Ascending aorta (tissue), 2 donors: ENCODE results near the gene OR11A1. TPM values are rescaled to one million over a fixed set of nuclear protein-coding genes. Genes with fewer than 3 reads are reported as not detected.

Experiments
- DNase-seq, 2 donors: peaks; one replicate each; pipeline ENCODE4 v3.0.0-alpha.2; 2019; ENCODE audit warnings: low spot score in 2 of 2
- H3K27ac ChIP-seq, 2 donors: fragments of 200-600 bp; sonication (generic); one replicate each; pipeline ENCODE4 v1.5.1; 2016 to 2017; ENCODE audit warnings: mild to moderate bottlenecking in 1 of 2
- H3K27me3 ChIP-seq: fragments of 200-600 bp; sonication (generic); one replicate; pipeline ENCODE4 v1.5.1; 2017
- H3K36me3 ChIP-seq, 2 donors: fragments of 200-600 bp; sonication (generic); one replicate each; pipeline ENCODE4 v1.5.1; 2016
- H3K4me1 ChIP-seq, 2 donors: fragments of 200-600 bp; sonication (generic); one replicate each; pipeline ENCODE4 v1.5.1; 2016 to 2017; ENCODE audit warnings: mild to moderate bottlenecking in 1 of 2
- H3K4me3 ChIP-seq, 2 donors: fragments of 200-600 bp; sonication (generic); one replicate each; pipeline ENCODE4 v1.5.1; 2016 to 2017; ENCODE audit warnings: mild to moderate bottlenecking in 1 of 2
- H3K9me3 ChIP-seq, 2 donors: fragments of 200-600 bp; sonication (generic); one replicate each; pipeline ENCODE4 v1.5.1; 2016
- CTCF ChIP-seq, 3 experiments: fragments of 200-600 bp in 2 of 3; fragments of 450-650 bp in 1 of 3; sonication (generic) in 2 of 3; IDR thresholded peaks; one replicate each; pipeline ENCODE4 v1.5.1; 2016 to 2019; ENCODE audit warnings: antibody characterized with exemption in 3 of 3, mild to moderate bottlenecking in 1 of 3, moderate library complexity in 1 of 3
- intact Hi-C: fragments of 100-400 bp; cut with DNase I; formaldehyde crosslinking; loops from one replicate; pipeline ENCODE4 v1.15.1; 2023
- total RNA-seq: library from RNA; depleted of rRNA; stranded (reverse); fragments of >200 nt; gene quantifications from one replicate; pipeline ENCODE4 v1.1.0, GENCODE V29; 2016

OR11A1 gene
- not detected for total RNA-seq

- intact Hi-C loops, result no loop called here
- no peak within 1 kb of the TSS for H3K4me3 ChIP-seq
- H3K9me3 ChIP-seq, result no peaks in the 10 kb centered on the region
- H3K4me1 ChIP-seq, result no peaks in the 10 kb centered on the region
- H3K27me3 ChIP-seq, result no peaks in the 10 kb centered on the region
- no peak for DNase-seq
- no peak for TF ChIP-seq CTCF (IDR thresholded peaks at IDR 0.05)
- H3K27ac ChIP-seq, result no peak within 1 kb of the TSS
- H3K36me3 ChIP-seq, result no peaks in the 10 kb centered on the region
These were observed at the start of gene OR11A1, which contains the start of gene OR2H1 for GRCh38 chr6:29456971-29457370. Gene OR11A1 (minus strand): TSS chr6:29457071. CDS start chr6:29427641, 29,430 bp downstream. Gene OR2H1 (plus strand): TSS chr6:29457155. CDS start chr6:29461770, 4,615 bp downstream.

GRCh38 chr6:29506446-29507067, 49.7 kb upstream of the OR11A1 start:
- Histone ChIP-seq H3K27ac (no peak overlapping the region), H3K4me1 (no peaks in the 10 kb centered on the region), H3K9me3 (no peaks in the 10 kb centered on the region), H3K36me3 (no peaks in the 10 kb centered on the region), H3K27me3 (no peaks in the 10 kb centered on the region), H3K4me3 (no peak overlapping the region)
- intact Hi-C loops, result no loop called here
- DNase-seq, result no peak
- TF ChIP-seq CTCF (IDR thresholded peaks at IDR 0.05), result no peak

GRCh38 chr6:29505808-29506207, 48.9 kb upstream of the OR11A1 start:
- Histone ChIP-seq H3K4me3 (no peak overlapping the region), H3K36me3 (no peaks in the 10 kb centered on the region), H3K9me3 (no peaks in the 10 kb centered on the region), H3K27me3 (no peaks in the 10 kb centered on the region), H3K27ac (no peak overlapping the region), H3K4me1 (no peaks in the 10 kb centered on the region)
- intact Hi-C loops, result no loop called here
- no peak for DNase-seq
- no peak for TF ChIP-seq CTCF (IDR thresholded peaks at IDR 0.05)

GRCh38 chr6:29504961-29505360, 48.1 kb upstream of the OR11A1 start:
- Histone ChIP-seq H3K27ac (no peak overlapping the region), H3K36me3 (no peaks in the 10 kb centered on the region), H3K4me3 (no peak overlapping the region), H3K27me3 (no peaks in the 10 kb centered on the region), H3K4me1 (no peaks in the 10 kb centered on the region), H3K9me3 (no peaks in the 10 kb centered on the region)
- TF ChIP-seq CTCF (IDR thresholded peaks at IDR 0.05), result no peak
- no peak for DNase-seq
- intact Hi-C loops, result no loop called here

- H3K27me3 ChIP-seq, result no peaks in the 10 kb centered on the region
- H3K36me3 ChIP-seq, result no peaks in the 10 kb centered on the region
- DNase-seq, result no peak
- no peak overlapping the region for H3K27ac ChIP-seq
- no peaks in the 10 kb centered on the region for H3K4me1 ChIP-seq
- H3K4me3 ChIP-seq, result no peak overlapping the region
- H3K9me3 ChIP-seq, result no peaks in the 10 kb centered on the region
- TF ChIP-seq CTCF (IDR thresholded peaks at IDR 0.05), result no peak
- intact Hi-C loops, result no loop called here
These were observed 45.7 kb upstream of the OR11A1 start for GRCh38 chr6:29502597-29502996.

GRCh38 chr6:29502181-29502580, 45.3 kb upstream of the OR11A1 start:
- Histone ChIP-seq H3K27ac (no peak overlapping the region), H3K4me3 (no peak overlapping the region), H3K9me3 (no peaks in the 10 kb centered on the region), H3K36me3 (no peaks in the 10 kb centered on the region), H3K4me1 (no peaks in the 10 kb centered on the region), H3K27me3 (no peaks in the 10 kb centered on the region)
- TF ChIP-seq CTCF (IDR thresholded peaks at IDR 0.05), result no peak
- no peak for DNase-seq
- intact Hi-C loops, result no loop called here
